GM21526 (cell line): ENCODE results near the gene GATA2.

Experiments
- ATAC-seq: cut with Tn5 transposase; IDR thresholded peaks from one replicate; pipeline ENCODE4 v1.9.1; 2021; ENCODE audit warnings: moderate library complexity; ENCODE audit not compliant: unreplicated experiment, low FRiP score

GATA2 gene

GRCh38 chr3:128492671-128493569 lies at the start of gene GATA2:
TSS of gene GATA2 (minus strand) at chr3:128493201. CDS start at chr3:128487031, 6,170 bp downstream.
- ATAC-seq = no peak

GRCh38 chr3:128541246-128541645 lies 48.2 kb upstream of the GATA2 start:
- ATAC-seq = no peak

- ATAC-seq = no peak
Measured at GRCh38 chr3:128539376-128539775, 46.4 kb upstream of the GATA2 start.

- ATAC-seq = no peak
Measured at GRCh38 chr3:128537091-128537703, 44.2 kb upstream of the GATA2 start.

GRCh38 chr3:128532012-128532983 lies 39.3 kb upstream of the GATA2 start:
- no peak for ATAC-seq

GRCh38 chr3:128524374-128525299 lies 31.6 kb upstream of the GATA2 start:
- no peak for ATAC-seq

- no peak for ATAC-seq
Measured at GRCh38 chr3:128523591-128523990, 30.6 kb upstream of the GATA2 start.

GRCh38 chr3:128521715-128522114 lies 28.7 kb upstream of the GATA2 start:
- no peak for ATAC-seq

- ATAC-seq = no peak
Measured at GRCh38 chr3:128518587-128519490, 25.8 kb upstream of the GATA2 start.

- no peak for ATAC-seq
Measured at GRCh38 chr3:128517648-128518047, 24.6 kb upstream of the GATA2 start.

- no peak for ATAC-seq
Measured at GRCh38 chr3:128515967-128516366, 23.0 kb upstream of the GATA2 start.

GRCh38 chr3:128508852-128509251 lies 15.9 kb upstream of the GATA2 start:
- no peak for ATAC-seq

- ATAC-seq = no peak
Measured at GRCh38 chr3:128506754-128507153, 13.8 kb upstream of the GATA2 start.

- no peak for ATAC-seq
Measured at GRCh38 chr3:128505771-128506170, 12.8 kb upstream of the GATA2 start.

GRCh38 chr3:128504963-128505730 lies 12.1 kb upstream of the GATA2 start:
- no peak for ATAC-seq

GRCh38 chr3:128504533-128504915 lies 11.5 kb upstream of the GATA2 start:
- ATAC-seq = no peak

- ATAC-seq = no peak
Measured at GRCh38 chr3:128503751-128504532, 10.9 kb upstream of the GATA2 start.
